GM21390 (cell line): ENCODE data around the gene SGCA.

Source experiments
- ATAC-seq: cut with Tn5 transposase; IDR thresholded peaks from one replicate; pipeline ENCODE4 v1.9.1; 2021; ENCODE audit not compliant: unreplicated experiment

SGCA gene

GRCh38 chr17:50181591-50182560, 16.1 kb downstream of the SGCA start:
- no peak for ATAC-seq

GRCh38 chr17:50182783-50183420, 17.1 kb downstream of the SGCA start:
- no peak for ATAC-seq

- ATAC-seq: no peak
These were observed 17.7 kb downstream of the SGCA start for GRCh38 chr17:50183421-50183994.

- ATAC-seq: no peak
These were observed 18.3 kb downstream of the SGCA start for GRCh38 chr17:50184064-50184463.

DNA sequence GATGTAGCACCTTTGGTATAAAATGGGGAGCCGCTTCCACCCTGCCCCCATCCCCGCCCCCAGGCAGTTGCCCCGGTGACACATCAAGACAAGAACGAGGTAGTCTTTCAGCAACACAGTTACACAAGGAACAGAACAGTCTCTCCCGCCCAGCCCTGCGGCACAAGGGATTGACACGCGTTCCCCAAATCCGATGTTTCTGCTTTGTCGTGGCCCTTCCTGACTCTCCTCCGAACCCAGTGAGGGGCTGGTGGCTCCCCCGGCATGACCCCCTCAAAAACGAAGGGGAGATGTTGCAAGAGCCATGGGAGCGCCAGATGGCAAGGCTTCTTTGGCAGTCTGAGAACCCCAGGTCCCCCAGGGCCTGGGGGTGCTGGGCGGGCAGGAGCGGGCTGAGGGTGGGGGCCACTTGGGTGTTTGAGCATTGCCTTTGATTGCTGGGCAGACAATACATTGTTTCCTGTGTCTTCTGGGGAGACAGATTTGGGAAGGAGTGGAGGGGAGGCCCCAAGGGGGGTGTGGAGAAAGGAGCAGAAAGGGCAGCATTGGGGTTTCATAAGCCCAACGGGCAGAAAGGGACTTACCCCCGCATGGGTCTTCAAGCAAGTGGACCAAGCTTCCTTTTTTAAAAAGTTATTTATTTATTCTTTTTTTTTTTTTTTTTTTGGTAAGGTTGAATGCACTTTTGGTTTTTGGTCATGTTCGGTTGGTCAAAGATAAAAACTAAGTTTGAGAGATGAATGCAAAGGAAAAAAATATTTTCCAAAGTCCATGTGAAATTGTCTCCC, 19.0 kb downstream of the SGCA start:
- ATAC-seq: no peak

DNA sequence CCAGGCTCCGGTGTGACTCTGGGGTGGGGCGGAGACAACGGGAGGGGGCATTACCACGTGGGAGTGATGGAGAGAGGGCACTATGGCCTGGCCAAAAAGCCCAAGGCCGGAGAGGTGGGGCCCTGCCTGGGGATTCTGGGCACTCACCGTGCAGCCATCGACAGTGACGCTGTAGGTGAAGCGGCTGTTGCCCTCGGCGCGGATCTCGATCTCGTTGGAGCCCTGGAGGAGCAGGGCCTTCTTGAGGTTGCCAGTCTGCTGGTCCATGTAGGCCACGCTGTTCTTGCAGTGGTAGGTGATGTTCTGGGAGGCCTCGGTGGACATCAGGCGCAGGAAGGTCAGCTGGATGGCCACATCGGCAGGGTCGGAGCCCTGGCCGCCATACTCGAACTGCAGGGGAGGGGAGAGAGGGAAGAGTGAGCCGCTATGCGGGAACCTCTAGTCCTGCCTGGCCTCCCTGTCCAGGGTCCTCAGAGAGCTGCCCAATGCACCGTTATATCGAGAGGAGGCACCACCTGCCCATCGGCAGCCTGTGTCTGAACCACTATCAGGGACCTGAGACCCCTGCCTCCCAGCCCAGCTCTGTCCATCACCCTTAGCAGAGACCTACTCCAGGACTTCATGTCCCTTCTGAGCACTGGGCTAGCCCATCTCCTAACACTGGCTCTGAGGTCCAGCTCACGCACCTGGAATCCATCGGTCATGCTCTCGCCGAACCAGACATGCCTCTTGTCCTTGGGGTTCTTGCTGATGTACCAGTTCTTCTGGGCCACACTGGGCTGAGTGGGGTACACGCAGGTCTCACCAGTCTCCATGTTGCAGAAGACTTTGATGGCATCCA, 20.0 kb downstream of the SGCA start:
- no peak for ATAC-seq

DNA sequence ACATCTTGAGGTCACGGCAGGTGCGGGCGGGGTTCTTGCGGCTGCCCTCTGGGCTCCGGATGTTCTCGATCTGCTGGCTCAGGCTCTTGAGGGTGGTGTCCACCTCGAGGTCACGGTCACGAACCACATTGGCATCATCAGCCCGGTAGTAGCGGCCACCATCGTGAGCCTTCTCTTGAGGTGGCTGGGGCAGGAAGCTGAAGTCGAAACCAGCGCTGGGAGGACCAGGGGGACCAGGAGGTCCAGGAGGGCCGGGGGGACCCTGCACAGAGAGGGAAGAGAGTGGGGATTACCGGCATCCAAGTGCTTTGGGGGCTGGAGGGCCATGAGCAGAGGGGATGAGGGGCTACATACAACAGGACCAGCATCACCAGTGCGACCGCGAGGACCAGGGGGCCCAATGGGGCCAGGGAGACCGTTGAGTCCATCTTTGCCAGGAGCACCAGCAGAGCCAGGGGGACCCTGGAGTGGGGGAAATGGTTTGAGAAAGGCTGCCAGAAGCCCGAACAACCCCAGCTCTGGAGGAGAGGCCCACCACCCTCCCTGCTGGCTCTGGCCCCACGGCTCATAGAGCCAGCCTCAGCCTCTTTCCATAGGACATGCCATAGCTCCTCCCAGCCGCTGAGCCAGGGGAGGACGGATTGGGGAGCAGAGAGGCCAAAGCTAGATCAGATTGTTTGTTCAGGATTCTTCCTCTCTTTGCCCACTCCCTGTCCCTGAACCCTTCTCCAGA, 21.0 kb downstream of the SGCA start:
- no peak for ATAC-seq

- ATAC-seq: no peak
These were observed 21.6 kb downstream of the SGCA start for GRCh38 chr17:50187394-50187725.

DNA sequence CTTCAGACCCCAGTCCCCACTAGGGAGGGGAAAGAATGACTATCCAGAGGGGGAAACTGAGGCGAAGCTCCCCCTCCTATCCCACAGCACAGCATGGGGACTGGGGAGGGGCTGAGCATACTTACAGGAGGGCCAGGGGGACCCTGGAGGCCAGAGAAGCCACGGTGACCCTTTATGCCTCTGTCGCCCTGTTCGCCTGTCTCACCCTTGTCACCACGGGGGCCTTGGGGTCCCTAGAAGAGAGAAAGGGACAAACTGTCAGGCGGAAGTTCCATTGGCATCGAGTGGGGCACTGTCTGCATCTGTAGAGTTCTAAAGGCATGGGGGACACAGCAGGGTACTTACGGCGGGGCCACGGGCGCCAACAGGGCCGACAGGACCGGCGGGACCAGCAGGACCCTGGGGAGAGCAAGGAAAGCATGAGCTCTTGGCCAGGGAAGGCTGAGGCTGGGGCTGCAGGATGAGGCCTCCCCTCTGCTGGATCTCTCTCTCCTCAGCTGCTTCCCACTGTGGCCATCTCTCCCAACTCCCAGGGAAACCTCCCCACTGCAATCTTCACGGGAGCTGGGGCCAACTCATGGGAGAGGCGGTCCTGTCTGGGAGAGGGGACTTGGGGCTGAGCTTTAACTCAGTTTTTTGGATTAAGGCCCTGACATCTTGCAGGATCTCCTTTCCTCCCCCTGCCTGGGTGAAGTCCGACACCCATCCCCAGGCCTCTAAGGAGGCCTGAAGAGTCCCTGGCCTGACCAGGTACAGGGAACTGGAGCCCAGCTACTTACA, 22.1 kb downstream of the SGCA start:
- no peak for ATAC-seq

GRCh38 chr17:50188531-50188920, 22.7 kb downstream of the SGCA start:
- ATAC-seq: no peak

- no peak for ATAC-seq
These were observed 23.2 kb downstream of the SGCA start for GRCh38 chr17:50188921-50189549.

DNA sequence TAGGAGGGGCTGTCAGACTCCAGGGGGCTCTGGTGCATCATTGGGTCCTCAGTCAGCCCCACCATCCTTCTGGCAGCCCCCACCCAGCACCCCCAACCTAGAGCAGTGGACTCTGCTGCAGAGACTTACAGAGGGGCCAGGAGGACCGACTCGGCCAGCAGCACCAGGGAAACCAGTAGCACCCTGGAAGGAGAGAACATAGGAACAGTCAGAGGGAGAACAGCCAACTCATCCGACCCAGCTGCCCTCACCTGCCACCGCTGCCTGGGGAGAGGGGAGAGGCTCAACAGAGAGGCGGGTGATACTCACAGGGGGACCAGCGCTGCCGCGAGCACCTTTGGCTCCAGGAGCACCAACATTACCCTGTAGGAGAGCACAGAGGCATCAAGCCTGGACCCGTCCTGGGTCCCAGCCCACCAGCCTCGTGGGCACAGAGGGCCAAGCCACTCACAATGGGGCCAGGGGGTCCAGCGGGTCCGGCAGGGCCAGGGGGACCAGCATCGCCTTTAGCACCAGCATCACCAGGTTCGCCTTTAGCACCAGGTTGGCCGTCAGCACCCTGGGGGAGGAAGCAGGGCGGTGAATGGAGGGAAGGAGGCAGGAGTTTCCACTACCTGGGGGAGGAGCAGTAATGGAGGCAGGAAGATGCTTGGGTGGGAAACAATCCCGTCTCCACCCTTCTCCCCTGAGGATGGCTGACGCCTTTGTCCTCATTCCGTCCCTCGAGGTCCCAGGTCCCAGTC, 23.9 kb downstream of the SGCA start:
- no peak for ATAC-seq

DNA sequence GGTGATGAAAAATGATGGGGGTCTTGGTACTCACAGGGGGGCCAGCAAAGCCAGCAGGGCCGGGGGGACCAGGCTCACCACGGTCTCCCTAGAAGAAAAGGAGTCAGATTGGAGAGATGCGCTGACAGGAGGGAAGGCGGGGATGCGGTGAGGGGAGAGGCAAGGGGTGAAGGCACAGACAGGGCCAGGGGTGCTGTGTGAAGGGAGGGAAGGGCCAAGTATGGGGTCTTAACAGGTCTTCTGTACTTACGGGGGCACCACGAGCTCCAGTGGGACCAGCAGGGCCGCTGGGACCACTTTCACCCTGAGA, 24.4 kb downstream of the SGCA start:
- no peak for ATAC-seq

GRCh38 chr17:50190603-50191358, 25.0 kb downstream of the SGCA start:
- ATAC-seq: no peak

GRCh38 chr17:50191359-50192143, 25.7 kb downstream of the SGCA start:
- no peak for ATAC-seq

- no peak for ATAC-seq
These were observed 26.4 kb downstream of the SGCA start for GRCh38 chr17:50192144-50192617.
